ENCODE measurements around the gene TBCD.

Gene TBCD

GRCh38 chr17:82807562-82807961 is 55.7 kb downstream of the TBCD start:
- Histone ChIP-seq H2BK15ac (ENCODE audit: low read length) (no peak overlapping the region), H2AFZ (ENCODE audit: low read length) (no peak overlapping the region)
- WGBS, 2 donors (ENCODE audit: extremely low coverage in 2 of 2, insufficient read length in 2 of 2, insufficient replicate concordance in 1 of 2) = no CpG with 5 or more reads among the region's 21 CpGs

GRCh38 chr17:82808006-82808405 is 56.1 kb downstream of the TBCD start:
- peak overlapping the region; percentile 44 for H3K9ac ChIP-seq (ENCODE audit: low read depth, low read length, poor library complexity)
- DNase-seq (ENCODE audit: low spot score) = no peak
- H2BK15ac ChIP-seq (ENCODE audit: low read length) = no peak overlapping the region
- H2BK5ac ChIP-seq (ENCODE audit: low read length) = peak overlapping the region; percentile 53
- H2BK120ac ChIP-seq (ENCODE audit: low read depth, low read length) = no peak overlapping the region
- H3K4me3 ChIP-seq (ENCODE audit: low read length in 2 of 2) = no peak overlapping the region
- no peak overlapping the region for H3K27ac ChIP-seq (replicated peaks; ENCODE audit: low read length)
- no peak overlapping the region for H4K8ac ChIP-seq (ENCODE audit: low read depth, low read length)
- H3K23ac ChIP-seq (ENCODE audit: low read depth, low read length, poor library complexity) = peak overlapping the region; percentile 91
- H2BK12ac ChIP-seq (ENCODE audit: low read length) = peak overlapping the region; percentile 58
- H3K18ac ChIP-seq (ENCODE audit: low read length) = peak overlapping the region; percentile 19
- no peaks in the 10 kb centered on the region for H3K9me3 ChIP-seq (replicated peaks in 1 of 2; ENCODE audit: control insufficient read depth in 2 of 2, insufficient read depth in 1 of 2, low read depth in 1 of 2, low read length in 2 of 2)
- no peaks in the 10 kb centered on the region for H3K27me3 ChIP-seq (ENCODE audit: control insufficient read depth in 3 of 3, insufficient read depth in 3 of 3, low read depth in 1 of 3, low read length in 3 of 3)
- WGBS, 2 donors (ENCODE audit: extremely low coverage in 2 of 2, insufficient read length in 2 of 2, insufficient replicate concordance in 1 of 2) = no CpG with 5 or more reads among the region's 8 CpGs
- no peak overlapping the region for H3K4ac ChIP-seq (ENCODE audit: low read length)
- H4K91ac ChIP-seq (ENCODE audit: low read depth, low read length, poor library complexity) = peak overlapping the region; percentile 30
- H2AK5ac ChIP-seq (ENCODE audit: low read depth, low read length) = no peak overlapping the region
- peaks cover 38 to 85% of the 10 kb centered on the region in 2 donors for H3K36me3 ChIP-seq (replicated peaks in 1 of 2; ENCODE audit: control insufficient read depth in 2 of 2, insufficient read depth in 2 of 2, low read length in 2 of 2)
- H2AFZ ChIP-seq (ENCODE audit: low read length) = no peak overlapping the region
- peak overlapping the region; percentile 56 for H3K14ac ChIP-seq (ENCODE audit: low read length)
- peaks cover 0 to 4% of the 10 kb centered on the region in 2 donors for H3K4me1 ChIP-seq (ENCODE audit: control insufficient read depth in 2 of 2, insufficient read depth in 1 of 2, low read depth in 1 of 2, low read length in 2 of 2)
- H3K4me2 ChIP-seq (ENCODE audit: insufficient read depth, low read length, poor library complexity, severe bottlenecking) = no peak overlapping the region
- peaks cover 24% of the 10 kb centered on the region for H3K79me1 ChIP-seq (ENCODE audit: low read depth, low read length)

More at GRCh38 chr17:82807562-82807961, 55.7 kb downstream of the TBCD start:
- Histone ChIP-seq H3K14ac (ENCODE audit: low read length) (peak overlapping the region; percentile 56), H3K4me3 (ENCODE audit: low read length in 2 of 2) (no peak overlapping the region), H2BK5ac (ENCODE audit: low read length) (peak overlapping the region; percentile 53), H3K4ac (ENCODE audit: low read length) (no peak overlapping the region), H3K18ac (ENCODE audit: low read length) (no peak overlapping the region), H2BK120ac (ENCODE audit: low read depth, low read length) (no peak overlapping the region), H3K4me1 (ENCODE audit: control insufficient read depth in 2 of 2, insufficient read depth in 1 of 2, low read depth in 1 of 2, low read length in 2 of 2) (peaks cover 0 to 4% of the 10 kb centered on the region in 2 donors), H3K9ac (ENCODE audit: low read depth, low read length, poor library complexity) (peak overlapping the region; percentile 44), H3K27ac (replicated peaks; ENCODE audit: low read length) (no peak overlapping the region), H2BK12ac (ENCODE audit: low read length) (no peak overlapping the region), H3K79me1 (ENCODE audit: low read depth, low read length) (peaks cover 24% of the 10 kb centered on the region), H3K27me3 (ENCODE audit: control insufficient read depth in 3 of 3, insufficient read depth in 3 of 3, low read depth in 1 of 3, low read length in 3 of 3) (no peaks in the 10 kb centered on the region), H3K4me2 (ENCODE audit: insufficient read depth, low read length, poor library complexity, severe bottlenecking) (no peak overlapping the region), H4K8ac (ENCODE audit: low read depth, low read length) (no peak overlapping the region), H3K36me3 (replicated peaks in 1 of 2; ENCODE audit: control insufficient read depth in 2 of 2, insufficient read depth in 2 of 2, low read length in 2 of 2) (peaks cover 38 to 81% of the 10 kb centered on the region in 2 donors), H4K91ac (ENCODE audit: low read depth, low read length, poor library complexity) (no peak overlapping the region), H3K9me3 (replicated peaks in 1 of 2; ENCODE audit: control insufficient read depth in 2 of 2, insufficient read depth in 1 of 2, low read depth in 1 of 2, low read length in 2 of 2) (no peaks in the 10 kb centered on the region), H3K23ac (ENCODE audit: low read depth, low read length, poor library complexity) (peak overlapping the region; percentile 91), H2AK5ac (ENCODE audit: low read depth, low read length) (no peak overlapping the region)
- no peak for DNase-seq (ENCODE audit: low spot score)

GRCh38 chr17:82808921-82809905 is 57.3 kb downstream of the TBCD start:
- no CpG with 5 or more reads among the region's 35 CpGs for WGBS, 2 donors (ENCODE audit: extremely low coverage in 2 of 2, insufficient read length in 2 of 2, insufficient replicate concordance in 1 of 2)
- H3K4ac ChIP-seq (ENCODE audit: low read length) = no peak overlapping the region
- no peak overlapping the region for H2AK5ac ChIP-seq (ENCODE audit: low read depth, low read length)
- H2BK120ac ChIP-seq (ENCODE audit: low read depth, low read length) = no peak overlapping the region
- no peak overlapping the region for H2BK12ac ChIP-seq (ENCODE audit: low read length)
- no peaks in the 10 kb centered on the region for H3K9me3 ChIP-seq (replicated peaks in 1 of 2; ENCODE audit: control insufficient read depth in 2 of 2, insufficient read depth in 1 of 2, low read depth in 1 of 2, low read length in 2 of 2)
- no peak overlapping the region for H2BK15ac ChIP-seq (ENCODE audit: low read length)
- no peak overlapping the region for H2AFZ ChIP-seq (ENCODE audit: low read length)
- no peak overlapping the region for H3K4me2 ChIP-seq (ENCODE audit: insufficient read depth, low read length, poor library complexity, severe bottlenecking)
- H3K36me3 ChIP-seq (replicated peaks in 1 of 2; ENCODE audit: control insufficient read depth in 2 of 2, insufficient read depth in 2 of 2, low read length in 2 of 2) = peaks cover 44 to 94% of the 10 kb centered on the region in 2 donors
- H3K27me3 ChIP-seq (ENCODE audit: control insufficient read depth in 3 of 3, insufficient read depth in 3 of 3, low read depth in 1 of 3, low read length in 3 of 3) = no peaks in the 10 kb centered on the region
- H3K4me1 ChIP-seq (ENCODE audit: control insufficient read depth in 2 of 2, insufficient read depth in 1 of 2, low read depth in 1 of 2, low read length in 2 of 2) = no peaks in the 10 kb centered on the region
- no peak overlapping the region for H3K27ac ChIP-seq (replicated peaks; ENCODE audit: low read length)
- DNase-seq (ENCODE audit: low spot score) = no peak
- H3K18ac ChIP-seq (ENCODE audit: low read length) = peak overlapping the region; percentile 28
- no peak overlapping the region for H3K9ac ChIP-seq (ENCODE audit: low read depth, low read length, poor library complexity)
- H4K8ac ChIP-seq (ENCODE audit: low read depth, low read length) = no peak overlapping the region
- peak overlapping the region; percentile 56 for H3K14ac ChIP-seq (ENCODE audit: low read length)
- H2BK5ac ChIP-seq (ENCODE audit: low read length) = no peak overlapping the region
- peaks cover 18% of the 10 kb centered on the region for H3K79me1 ChIP-seq (ENCODE audit: low read depth, low read length)
- no peak overlapping the region for H4K91ac ChIP-seq (ENCODE audit: low read depth, low read length, poor library complexity)
- H3K23ac ChIP-seq (ENCODE audit: low read depth, low read length, poor library complexity) = peak overlapping the region; percentile 43
- no peak overlapping the region for H3K4me3 ChIP-seq (ENCODE audit: low read length in 2 of 2)
